Measurements from ENCODE around the gene FAIM2.
"Not testable (repeated sequence)": the region's sequence is repeated elsewhere in the genome, so short reads cannot be mapped to it uniquely, and the experiment has no call there.

Gene FAIM2

DNA sequence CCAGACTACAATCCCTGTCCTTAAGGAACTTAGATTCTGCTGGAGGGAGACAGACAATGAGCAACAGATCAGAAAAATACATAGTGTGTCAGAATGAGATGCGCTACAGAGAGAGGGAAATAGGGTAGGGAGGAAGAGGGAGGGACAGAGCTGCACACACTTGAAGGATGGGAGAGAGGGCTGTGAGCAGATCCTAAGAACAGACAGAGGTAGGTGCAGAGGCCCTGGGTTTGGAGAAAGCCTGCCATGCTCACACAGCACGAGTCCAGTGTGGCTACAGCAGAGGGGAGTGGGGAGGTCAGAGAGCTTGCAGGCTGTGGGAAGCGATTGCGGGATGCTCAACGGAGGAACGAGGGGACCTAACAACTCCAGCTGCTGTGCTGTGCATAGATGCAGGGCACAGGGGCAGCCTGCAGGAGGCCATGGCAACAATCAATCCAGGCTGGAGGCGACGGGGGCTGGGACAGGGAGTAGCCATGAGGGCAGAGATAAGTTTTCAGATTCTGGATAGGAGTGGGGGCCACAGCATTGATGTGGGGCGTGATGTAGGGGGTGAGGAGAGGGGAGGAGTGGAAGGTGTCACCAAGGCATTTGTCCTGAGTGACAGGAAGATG lies 20.7 kb downstream of the FAIM2 start:
- H3K27ac ChIP-seq, result no peak overlapping the region
- no peak for DNase-seq (ENCODE audit: low read depth, low spot score)

DNA sequence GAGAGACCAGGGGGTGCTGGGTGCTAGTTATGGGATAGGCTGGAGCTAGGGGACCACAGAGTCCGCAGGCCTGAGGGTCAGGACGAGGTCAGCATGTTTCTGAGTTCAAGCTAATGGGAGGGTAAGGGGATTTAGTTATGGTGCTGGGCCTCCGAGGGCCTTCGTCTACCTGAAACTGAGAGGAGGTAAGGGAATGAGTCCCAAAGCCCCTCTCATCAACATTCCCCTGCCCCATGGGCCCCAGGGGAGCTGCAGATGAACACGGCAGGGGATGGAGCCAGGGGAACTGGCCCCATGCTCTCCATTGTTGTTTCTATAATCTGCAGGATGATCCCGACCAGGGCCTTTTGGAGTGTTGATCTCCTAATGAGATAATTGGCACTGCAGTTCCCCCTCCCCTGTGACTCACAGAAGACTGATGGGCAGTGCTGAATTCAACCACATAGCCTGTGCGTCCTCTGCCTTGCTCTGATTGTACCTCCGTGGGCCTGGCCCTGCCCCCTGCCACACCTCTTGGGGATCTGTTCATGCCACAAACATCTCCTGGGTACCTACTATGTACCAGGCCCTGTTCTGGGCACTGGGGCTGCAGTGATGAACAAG lies 21.4 kb downstream of the FAIM2 start:
- DNase-seq (ENCODE audit: low read depth, low spot score), result no peak
- H3K27ac ChIP-seq, result no peak overlapping the region

DNA sequence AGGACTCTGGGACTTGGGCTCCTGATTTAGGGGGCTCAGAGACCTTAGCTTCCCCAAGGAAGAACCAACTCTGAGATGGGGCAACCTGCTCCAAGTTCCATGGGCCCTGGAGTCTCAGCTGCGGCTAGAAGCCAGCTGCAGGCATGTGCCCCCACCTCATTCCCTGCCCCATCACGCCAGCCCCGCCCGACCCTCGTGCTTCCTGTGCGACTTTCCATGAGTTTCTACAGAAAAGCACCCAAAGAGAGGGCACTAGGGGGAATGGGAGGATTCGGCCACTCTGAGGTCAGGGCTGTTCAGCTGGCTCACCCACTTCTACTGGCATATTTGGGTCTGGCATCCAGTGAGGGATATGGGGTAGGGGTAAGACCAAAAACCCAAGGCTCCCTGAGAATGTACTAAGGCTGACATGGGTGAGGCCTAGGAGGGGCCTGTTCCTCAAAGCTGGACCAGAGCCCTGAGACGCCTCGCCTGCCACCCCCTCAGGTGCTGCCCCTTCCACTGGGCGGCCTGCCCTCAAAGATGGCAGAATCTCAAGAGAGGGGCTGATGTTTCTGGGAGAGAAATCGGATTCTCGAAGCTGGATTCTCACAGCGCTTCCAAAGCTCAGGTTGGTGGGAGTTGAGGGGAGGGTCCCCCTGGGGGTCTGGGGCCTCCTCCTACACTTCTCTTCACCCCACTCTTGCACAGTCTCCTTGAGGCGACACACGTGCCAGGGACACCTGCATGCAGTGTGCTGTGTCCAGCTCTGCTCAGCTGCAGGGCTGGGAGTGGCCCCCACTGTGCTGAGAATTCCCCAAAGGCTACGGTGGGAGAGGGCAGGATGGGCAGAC lies 22.1 kb downstream of the FAIM2 start:
- no peak overlapping the region for H3K27ac ChIP-seq

DNA sequence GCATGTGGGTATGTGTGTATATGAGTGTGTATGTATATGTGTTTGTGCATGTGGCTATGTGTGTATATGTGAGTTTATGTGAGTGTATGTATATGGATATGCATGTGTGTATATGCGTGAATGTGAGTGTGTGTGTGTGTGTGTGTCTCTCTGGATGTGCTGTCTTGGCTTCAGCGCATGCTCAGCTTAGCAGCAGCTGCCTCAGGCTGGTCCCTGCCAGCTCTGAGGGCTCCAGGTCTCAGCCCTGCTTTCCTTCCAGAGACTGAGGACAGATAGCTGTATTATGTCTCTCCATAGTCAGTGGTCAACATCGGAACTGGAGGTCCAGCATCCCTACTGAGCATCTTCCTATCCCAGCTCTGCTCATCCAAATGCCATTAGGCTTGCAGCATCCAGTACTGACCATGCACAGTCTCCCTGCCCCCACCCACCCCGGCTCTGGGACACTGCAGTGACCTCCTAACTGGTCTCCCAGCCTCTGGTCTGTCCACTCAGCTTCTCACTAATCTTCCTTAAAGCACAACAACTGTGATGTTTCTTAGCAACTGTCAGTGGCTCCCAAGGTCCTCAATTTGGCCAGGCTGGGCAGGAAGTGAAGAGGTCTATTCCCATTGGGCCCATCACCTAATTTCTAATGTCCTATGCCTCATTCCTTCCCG lies 22.8 kb downstream of the FAIM2 start:
- DNase-seq (ENCODE audit: low read depth, low spot score), result no peak

More for the DNA sequence above, 22.1 kb downstream of the FAIM2 start:
- no peak for DNase-seq (ENCODE audit: low read depth, low spot score)

DNA sequence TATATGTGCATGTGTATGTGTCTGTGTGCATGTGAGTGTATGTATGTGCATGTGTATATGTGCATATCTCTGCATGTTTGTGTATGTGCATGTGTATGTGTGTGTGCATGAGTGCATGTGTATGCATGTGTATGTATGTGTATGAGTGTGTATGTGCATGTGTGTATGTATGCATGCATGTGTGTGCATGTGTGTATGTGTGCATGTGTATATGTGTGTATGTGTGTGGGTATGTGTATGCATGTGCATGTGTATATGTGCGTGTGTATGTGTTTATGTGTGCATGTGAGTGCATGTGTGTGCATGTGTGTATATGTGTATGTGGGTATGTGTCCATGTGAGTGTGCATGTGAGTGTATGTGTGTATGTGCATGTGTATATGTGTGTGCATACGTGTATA lies 24.6 kb downstream of the FAIM2 start:
- not testable (repeated sequence) for DNase-seq (ENCODE audit: low read depth, low spot score); H3K27ac ChIP-seq

More for the DNA sequence above, 22.8 kb downstream of the FAIM2 start:
- no peak overlapping the region for H3K27ac ChIP-seq

DNA sequence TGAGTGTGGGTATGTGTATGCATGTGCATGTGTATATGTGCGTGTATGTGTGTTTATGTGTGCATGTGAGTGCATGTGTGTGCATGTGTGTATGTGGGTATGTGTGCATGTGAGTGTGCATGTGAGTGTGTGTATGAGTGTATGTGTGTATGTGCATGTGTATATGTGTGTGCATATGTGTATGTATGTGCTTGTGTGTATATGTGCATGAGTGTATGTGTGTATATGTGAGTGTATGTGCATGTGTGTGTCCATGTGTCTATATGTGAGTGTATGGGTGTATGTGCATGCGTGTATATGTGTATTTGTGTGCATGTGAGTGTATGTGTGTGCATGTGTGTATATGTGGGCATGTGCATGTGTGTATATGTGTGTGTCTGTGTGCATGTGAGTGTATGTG lies 25.7 kb downstream of the FAIM2 start:
- no peak for DNase-seq (ENCODE audit: low read depth, low spot score)
- H3K27ac ChIP-seq, result no peak overlapping the region

DNA sequence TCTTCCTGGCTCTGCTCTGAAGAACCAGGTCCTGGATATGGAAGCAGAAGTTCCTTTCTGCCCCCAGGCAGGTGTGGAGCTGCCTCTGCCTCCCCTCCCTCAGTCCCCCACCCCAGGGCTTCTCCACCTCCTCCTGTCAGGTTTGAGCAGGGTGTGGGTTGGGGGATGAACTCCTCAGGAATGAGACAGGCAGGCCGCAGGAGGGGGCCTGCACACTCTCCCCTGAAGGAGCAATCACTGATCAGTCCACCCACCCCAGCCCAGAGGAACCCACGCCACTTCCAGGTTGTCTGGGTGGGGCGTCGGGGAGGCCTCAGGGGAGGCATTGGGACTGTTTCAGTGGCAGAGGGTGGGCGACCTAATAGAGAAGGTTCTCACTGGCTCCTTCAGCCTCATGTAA lies 26.6 kb downstream of the FAIM2 start:
- no peak overlapping the region for H3K27ac ChIP-seq
- no peak for DNase-seq (ENCODE audit: low read depth, low spot score)

DNA sequence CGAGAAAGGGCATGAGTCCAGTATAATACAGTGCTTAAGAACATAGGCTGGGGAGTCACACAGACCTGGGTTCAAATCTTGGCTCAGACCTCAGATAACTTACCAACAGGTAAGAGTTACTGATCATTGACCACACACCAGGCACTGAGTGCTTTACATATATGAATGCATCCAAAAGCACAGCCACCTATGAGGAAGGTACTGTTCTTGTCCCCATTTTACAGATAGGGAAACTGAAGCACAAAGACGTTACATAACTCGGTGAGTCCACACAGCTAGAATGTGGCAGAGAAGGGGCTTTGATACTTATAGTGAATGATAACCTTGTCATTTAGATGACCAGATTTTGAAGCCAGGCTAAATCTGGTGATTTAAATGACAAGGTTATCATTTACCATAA lies 27.6 kb downstream of the FAIM2 start:
- DNase-seq (ENCODE audit: low read depth, low spot score), result no peak

DNA sequence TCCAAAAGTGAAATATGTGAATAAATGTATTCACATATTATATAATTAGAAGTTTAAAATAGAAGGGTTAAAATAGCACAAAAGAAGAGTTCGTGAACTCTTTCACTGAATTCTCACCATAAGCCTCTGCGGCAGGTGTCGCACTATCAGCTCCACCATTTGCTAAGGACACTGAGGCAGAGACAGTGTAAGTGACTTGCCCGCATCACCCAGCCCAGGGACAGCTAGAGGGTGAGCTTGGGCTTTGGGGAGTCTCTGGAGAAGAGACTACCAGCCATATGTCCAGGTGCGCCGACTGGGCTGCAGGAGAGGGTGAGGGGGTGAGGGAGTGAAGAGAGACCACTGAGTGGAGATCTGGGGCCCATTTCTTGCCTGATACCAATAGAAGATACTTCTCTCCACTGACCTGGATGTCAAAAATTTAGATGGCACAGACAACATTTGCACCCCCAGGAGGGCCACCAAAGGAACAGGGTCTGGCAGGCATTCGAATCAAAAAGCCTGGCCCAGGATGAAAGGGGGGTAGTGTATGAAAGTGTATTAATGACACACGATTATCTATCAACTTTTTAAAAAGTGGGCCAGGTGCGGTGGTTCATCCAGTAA lies 28.5 kb downstream of the FAIM2 start:
- DNase-seq (ENCODE audit: low read depth, low spot score), result no peak
- no peak overlapping the region for H3K27ac ChIP-seq

More for the DNA sequence above, 27.6 kb downstream of the FAIM2 start:
- H3K27ac ChIP-seq, result no peak overlapping the region

DNA sequence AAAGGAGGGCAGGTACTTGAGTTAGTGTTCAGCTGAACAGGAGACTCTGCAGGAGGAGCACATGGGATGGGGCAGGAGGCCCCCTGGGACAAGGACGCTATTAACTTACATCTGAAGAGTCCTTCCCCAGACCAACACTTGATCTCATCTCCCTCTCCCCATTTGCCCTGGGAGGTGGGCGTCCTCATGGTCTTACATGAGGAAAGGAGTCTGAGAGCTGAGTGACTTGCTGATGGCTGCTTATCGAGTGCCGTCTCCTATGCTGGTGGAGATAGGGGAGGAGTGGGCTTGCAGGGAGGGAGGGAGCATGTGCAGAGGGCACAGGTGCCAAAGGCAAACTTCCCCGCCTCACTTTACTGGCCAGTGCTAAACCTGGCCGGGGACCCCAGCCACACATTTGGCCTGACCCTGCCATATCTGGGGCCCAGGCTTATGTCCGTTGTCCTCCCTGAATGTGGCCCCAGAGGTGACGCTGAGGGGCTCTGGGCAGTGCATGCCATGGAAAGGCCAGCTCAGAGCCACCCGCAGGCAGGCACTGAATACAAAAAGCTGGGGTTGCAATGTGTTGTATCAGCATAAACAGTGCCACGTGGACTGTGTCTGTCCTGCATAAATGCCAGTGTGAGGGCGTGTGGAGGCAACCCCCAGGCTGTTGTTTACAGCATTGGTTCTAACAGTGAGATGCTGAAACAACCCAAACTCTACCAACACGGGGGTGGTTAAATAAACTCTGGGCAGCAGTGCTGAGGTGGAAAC lies 29.4 kb downstream of the FAIM2 start:
- no peak overlapping the region for H3K27ac ChIP-seq
- no peak for DNase-seq (ENCODE audit: low read depth, low spot score)

DNA sequence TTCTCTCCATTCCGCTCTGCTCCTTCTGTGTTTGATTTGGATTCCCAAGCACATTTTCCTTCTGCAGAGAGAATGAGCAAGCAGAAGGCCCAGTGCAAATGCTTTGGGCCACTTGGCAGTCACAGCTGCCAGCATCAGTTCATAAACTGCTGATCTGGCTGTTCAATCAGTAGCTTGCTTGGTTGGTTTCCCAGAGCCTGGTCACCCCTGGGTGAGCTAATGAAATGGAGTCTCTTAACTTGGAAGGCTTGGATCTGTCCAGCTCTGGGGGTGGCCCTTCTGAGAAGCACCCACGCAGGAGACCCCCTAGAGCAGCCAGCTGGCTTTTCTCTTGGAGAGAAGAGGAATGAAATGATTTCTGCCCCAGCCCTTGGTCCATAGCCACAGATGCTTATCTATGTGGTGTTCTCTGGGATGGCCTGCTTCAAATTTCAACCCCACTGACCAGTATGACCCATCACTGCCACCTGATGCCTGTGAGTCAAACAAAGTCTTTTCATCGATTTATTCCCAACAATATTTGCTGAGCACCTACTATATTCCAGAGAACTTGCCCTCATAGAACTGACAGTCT lies 30.3 kb downstream of the FAIM2 start:
- H3K27ac ChIP-seq, result no peak overlapping the region
- DNase-seq (ENCODE audit: low read depth, low spot score), result no peak

DNA sequence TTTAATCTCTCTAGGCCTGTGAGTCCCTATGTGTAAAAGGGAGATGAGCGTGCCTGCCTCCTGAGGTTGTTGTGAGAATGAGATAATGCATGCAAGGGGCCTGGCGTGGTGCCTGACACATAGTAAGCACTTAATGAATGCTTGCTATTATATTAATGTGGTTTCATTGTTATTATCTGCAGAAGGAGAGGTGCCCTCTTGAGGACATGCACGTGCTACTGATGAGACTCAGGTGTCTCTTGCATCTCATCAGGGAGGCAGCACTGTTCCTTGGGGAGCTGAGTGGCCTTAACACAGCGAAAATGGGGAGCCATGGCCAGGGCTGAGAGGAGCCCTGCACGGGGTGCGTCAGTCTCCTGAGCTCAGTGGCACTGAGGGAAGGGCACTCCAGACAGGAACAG lies 30.9 kb downstream of the FAIM2 start:
- H3K27ac ChIP-seq, result peak overlapping the region; percentile 50
- no peak for DNase-seq (ENCODE audit: low read depth, low spot score)

DNA sequence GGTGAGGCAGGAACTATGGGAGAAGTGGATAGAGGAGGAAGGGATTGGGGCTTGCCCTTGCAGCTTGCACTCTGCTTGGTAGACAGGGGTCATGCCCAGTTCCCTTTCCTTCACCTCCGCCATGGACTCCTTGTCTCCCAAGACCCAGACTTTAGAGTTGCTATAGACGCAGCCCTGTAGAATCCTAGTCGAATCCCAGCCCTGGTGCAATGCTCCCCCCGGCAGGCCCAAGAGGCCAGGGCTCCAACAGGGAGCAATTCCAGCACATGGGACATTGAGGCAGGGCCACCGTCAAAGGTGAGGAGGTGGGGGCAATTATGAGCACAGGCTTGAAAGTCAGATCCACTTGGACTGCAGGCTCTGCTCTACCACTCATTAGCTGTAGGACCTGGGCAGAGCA lies 31.3 kb downstream of the FAIM2 start:
- DNase-seq (ENCODE audit: low read depth, low spot score), result no peak
- peak overlapping the region; percentile 50 for H3K27ac ChIP-seq

DNA sequence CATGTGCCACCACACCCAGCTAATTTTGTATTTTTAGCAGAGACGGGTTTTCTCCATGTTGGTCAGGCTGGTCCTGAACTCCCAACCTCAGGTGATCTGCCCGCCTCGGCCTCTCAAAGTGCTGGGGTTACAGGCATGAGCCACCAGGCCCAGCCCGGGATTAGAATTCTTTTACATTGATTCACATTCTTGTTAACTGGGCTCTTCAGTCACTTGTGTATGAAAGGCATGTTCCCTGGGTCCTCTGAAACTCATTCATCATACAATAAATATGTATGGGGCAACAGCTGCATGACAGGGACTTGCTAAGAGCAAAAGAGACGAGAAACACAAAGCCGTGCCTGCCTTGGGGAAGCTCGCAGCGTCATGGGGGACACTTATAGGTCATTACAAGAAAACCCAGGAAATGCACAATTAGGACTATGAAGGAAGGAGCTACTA lies 31.9 kb downstream of the FAIM2 start:
- peak overlapping the region; percentile 50 for H3K27ac ChIP-seq
- DNase-seq (ENCODE audit: low read depth, low spot score), result peak; percentile 22

DNA sequence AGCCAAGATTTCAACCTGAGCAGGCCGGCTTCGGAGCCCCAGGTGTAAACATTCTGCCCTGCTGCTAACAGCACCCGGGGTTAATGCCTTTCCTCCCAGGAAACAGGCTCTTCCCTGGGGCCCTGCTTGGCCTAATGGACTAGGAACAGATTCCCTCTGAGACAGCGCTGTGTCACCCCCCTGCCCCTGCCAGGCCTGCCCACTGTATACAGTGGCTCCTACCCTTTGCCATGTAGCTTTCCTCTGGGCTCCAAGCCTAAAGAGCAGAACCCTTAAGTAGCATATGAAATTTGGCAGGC lies 32.5 kb downstream of the FAIM2 start:
- DNase-seq (ENCODE audit: low read depth, low spot score), result no peak
- H3K27ac ChIP-seq, result peak overlapping the region; percentile 50

DNA sequence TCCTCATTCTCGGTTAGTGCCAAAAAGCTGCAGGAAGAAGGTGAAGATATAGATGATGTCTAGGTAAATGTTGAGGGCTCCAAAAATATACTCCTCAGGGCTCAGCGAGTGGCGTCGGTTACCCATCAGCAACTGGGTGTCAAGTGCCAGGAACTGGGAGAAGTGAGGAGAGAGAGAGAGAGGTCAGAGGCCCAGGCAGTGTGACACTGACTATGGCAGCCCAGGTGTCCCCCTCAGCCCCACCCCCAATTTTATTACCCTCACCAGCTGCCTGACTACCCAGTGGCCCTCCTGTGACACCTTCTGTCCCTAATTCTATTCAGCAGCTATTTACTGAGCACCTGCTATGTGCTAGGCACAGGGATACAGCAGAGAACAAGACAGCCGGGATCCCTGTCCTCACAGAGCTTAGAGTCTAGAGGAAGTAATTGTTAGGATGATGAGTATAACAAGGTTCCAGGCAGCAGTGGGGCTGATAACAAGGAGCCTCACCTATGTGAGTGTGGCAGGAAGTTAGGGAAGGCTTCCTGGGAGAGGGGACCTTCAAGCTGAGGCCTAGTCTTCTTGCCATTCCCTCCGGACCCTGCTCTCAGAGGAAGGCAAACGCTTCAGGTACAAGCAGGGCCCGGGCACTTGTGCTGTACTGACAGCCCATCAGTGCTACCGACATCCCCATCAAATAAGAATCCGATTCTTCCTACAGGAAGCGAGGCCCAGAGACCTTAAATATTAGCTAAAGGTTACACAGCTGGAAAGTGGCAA lies 33.0 kb downstream of the FAIM2 start:
- H3K27ac ChIP-seq, result no peak overlapping the region
- no peak for DNase-seq (ENCODE audit: low read depth, low spot score)

DNA sequence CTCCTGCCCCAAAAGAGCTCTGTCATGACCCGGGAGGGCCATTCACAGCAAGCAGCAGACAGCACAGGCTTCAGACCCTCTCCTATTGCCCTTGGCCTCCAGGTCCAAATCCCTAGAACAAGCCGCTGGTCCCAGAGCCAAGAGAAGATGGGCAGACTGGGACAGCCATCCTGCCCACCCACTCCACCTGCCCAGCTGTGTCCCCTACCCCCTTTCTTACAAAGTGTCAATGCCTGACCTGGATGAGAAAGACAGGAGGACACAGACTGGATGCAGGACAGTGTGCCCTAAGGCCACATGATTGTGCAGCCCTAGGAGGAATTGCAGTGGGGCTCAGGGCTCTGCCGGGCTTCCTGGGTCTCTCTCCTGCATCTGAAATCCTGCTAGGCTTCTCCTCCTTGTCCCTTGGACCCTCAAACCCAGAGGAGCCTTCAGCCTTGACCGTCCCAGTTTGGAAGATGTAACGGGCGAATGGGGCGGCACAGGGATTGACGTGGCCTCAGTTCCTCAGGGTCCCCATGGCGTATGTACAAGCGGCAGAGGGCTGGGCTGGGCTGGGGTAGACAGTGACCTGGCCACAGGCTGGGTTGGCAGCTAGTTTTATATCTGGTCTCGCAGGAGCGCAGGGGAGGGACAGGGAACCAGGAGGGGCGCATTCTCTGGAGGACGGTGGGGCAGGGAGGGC lies 33.7 kb downstream of the FAIM2 start:
- no peak overlapping the region for H3K27ac ChIP-seq
- no peak for DNase-seq (ENCODE audit: low read depth, low spot score)
